Measurements from ENCODE around the gene COL24A1.

- TF ChIP-seq CTCF (IDR thresholded peaks at IDR 0.05) (no peak), ZNF138 (CRISPR knock-in tag; conservative IDR thresholded peaks at IDR 0.05) (no peak), NFE2L1 (CRISPR knock-in tag; IDR thresholded peaks at IDR 0.05) (no peak), TP53 (CRISPR knock-in tag; IDR thresholded peaks at IDR 0.05) (no peak), SMAD3 (CRISPR knock-in tag; IDR thresholded peaks at IDR 0.05; ENCODE audit: borderline replicate concordance) (no peak), SP1 (CRISPR knock-in tag; conservative IDR thresholded peaks at IDR 0.05) (no peak)
- TF ChIP-seq, protein P1, sequence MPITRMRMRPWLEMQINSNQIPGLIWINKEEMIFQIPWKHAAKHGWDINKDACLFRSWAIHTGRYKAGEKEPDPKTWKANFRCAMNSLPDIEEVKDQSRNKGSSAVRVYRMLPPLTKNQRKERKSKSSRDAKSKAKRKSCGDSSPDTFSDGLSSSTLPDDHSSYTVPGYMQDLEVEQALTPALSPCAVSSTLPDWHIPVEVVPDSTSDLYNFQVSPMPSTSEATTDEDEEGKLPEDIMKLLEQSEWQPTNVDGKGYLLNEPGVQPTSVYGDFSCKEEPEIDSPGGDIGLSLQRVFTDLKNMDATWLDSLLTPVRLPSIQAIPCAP (CRISPR knock-in tag; IDR thresholded peaks at IDR 0.05) = no peak
- TF ChIP-seq, protein P2, sequence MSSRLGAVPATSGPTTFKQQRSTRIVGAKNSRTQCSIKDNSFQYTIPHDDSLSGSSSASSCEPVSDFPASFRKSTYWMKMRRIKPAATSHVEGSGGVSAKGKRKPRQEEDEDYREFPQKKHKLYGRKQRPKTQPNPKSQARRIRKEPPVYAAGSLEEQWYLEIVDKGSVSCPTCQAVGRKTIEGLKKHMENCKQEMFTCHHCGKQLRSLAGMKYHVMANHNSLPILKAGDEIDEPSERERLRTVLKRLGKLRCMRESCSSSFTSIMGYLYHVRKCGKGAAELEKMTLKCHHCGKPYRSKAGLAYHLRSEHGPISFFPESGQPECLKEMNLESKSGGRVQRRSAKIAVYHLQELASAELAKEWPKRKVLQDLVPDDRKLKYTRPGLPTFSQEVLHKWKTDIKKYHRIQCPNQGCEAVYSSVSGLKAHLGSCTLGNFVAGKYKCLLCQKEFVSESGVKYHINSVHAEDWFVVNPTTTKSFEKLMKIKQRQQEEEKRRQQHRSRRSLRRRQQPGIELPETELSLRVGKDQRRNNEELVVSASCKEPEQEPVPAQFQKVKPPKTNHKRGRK (CRISPR knock-in tag; IDR thresholded peaks at IDR 0.05; ENCODE audit: borderline replicate concordance) = no peak
- TF ChIP-seq, protein P3, sequence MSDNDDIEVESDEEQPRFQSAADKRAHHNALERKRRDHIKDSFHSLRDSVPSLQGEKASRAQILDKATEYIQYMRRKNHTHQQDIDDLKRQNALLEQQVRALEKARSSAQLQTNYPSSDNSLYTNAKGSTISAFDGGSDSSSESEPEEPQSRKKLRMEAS (CRISPR knock-in tag; IDR thresholded peaks at IDR 0.05) = no peak
- TF ChIP-seq, protein P4, sequence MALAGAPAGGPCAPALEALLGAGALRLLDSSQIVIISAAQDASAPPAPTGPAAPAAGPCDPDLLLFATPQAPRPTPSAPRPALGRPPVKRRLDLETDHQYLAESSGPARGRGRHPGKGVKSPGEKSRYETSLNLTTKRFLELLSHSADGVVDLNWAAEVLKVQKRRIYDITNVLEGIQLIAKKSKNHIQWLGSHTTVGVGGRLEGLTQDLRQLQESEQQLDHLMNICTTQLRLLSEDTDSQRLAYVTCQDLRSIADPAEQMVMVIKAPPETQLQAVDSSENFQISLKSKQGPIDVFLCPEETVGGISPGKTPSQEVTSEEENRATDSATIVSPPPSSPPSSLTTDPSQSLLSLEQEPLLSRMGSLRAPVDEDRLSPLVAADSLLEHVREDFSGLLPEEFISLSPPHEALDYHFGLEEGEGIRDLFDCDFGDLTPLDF (CRISPR knock-in tag; IDR thresholded peaks at IDR 0.05) = no peak
These were observed 70.7 kb downstream of the COL24A1 start for GRCh38 chr1:86085741-86086409.
